H9 (cell line): ENCODE results near the gene PAX8. TPM values are rescaled to one million over a fixed set of nuclear protein-coding genes. Genes with fewer than 3 reads are reported as not detected.

ENCODE experiments used
- DNase-seq: peaks from one replicate; pipeline ENCODE4 v3.0.0-alpha.2; 2017
- H2AFZ ChIP-seq: one replicate; pipeline ENCODE4 v1.6.1; 2013; ENCODE audit warnings: mild to moderate bottlenecking, low read length, control low read depth, moderate library complexity
- H2AK5ac ChIP-seq: 2 replicates; pipeline ENCODE4 v1.6.1; 2013; ENCODE audit warnings: low read length, control low read depth, mixed read lengths; ENCODE audit not compliant: insufficient read length
- H2BK120ac ChIP-seq: one replicate; pipeline ENCODE4 v1.6.1; 2013; ENCODE audit warnings: low read depth, mild to moderate bottlenecking, low read length, control low read depth, inconsistent platforms; ENCODE audit not compliant: poor library complexity, severe bottlenecking
- H2BK12ac ChIP-seq: 2 replicates; pipeline ENCODE4 v1.6.1; 2013; ENCODE audit warnings: low read length, control low read depth, mixed read lengths, low read depth; ENCODE audit not compliant: insufficient read length
- H2BK15ac ChIP-seq: 2 replicates; pipeline ENCODE4 v1.6.1; 2013; ENCODE audit warnings: low read depth, low read length, control low read depth
- H2BK20ac ChIP-seq: one replicate; pipeline ENCODE4 v1.6.1; 2013; ENCODE audit warnings: low read depth, mild to moderate bottlenecking, low read length, control low read depth, inconsistent platforms; ENCODE audit not compliant: poor library complexity, severe bottlenecking
- H2BK5ac ChIP-seq: 2 replicates; pipeline ENCODE4 v1.6.1; 2013; ENCODE audit warnings: low read length, control low read depth, mixed read lengths; ENCODE audit not compliant: insufficient read length
- H3K14ac ChIP-seq: 2 replicates; pipeline ENCODE4 v1.6.1; 2013; ENCODE audit warnings: low read length, control low read depth; ENCODE audit not compliant: insufficient read depth
- H3K18ac ChIP-seq: 2 replicates; pipeline ENCODE4 v1.6.1; 2013; ENCODE audit warnings: low read depth, mild to moderate bottlenecking, mixed read lengths, low read length, control low read depth; ENCODE audit not compliant: insufficient read length
- H3K23ac ChIP-seq: 2 replicates; pipeline ENCODE4 v1.6.1; 2013; ENCODE audit warnings: low read length, control low read depth, mixed read lengths, low read depth; ENCODE audit not compliant: insufficient read length
- H3K23me2 ChIP-seq: 2 replicates; pipeline ENCODE4 v1.6.1; 2013; ENCODE audit warnings: low read depth, mild to moderate bottlenecking, mixed read lengths, low read length, control low read depth; ENCODE audit not compliant: insufficient read length, poor library complexity, severe bottlenecking
- H3K27ac ChIP-seq: 2 replicates; pipeline ENCODE4 v1.5.1; 2013; ENCODE audit warnings: low read length, control low read depth, mixed read lengths, low read depth; ENCODE audit not compliant: insufficient read length
- H3K27me3 ChIP-seq: 2 replicates; pipeline ENCODE4 v1.6.1; 2013; ENCODE audit warnings: low read length, control low read depth, inconsistent platforms; ENCODE audit not compliant: insufficient read depth
- H3K4ac ChIP-seq: 2 replicates; pipeline ENCODE4 v1.6.1; 2013; ENCODE audit warnings: low read depth, mild to moderate bottlenecking, control low read depth, inconsistent platforms, low read length, moderate library complexity
- H3K4me1 ChIP-seq: 2 replicates; pipeline ENCODE4 v1.6.1; 2013; ENCODE audit warnings: low read length, control low read depth, inconsistent platforms; ENCODE audit not compliant: insufficient read depth
- H3K4me2 ChIP-seq: 2 replicates; pipeline ENCODE4 v1.6.1; 2013; ENCODE audit warnings: low read length, control low read depth, mixed read lengths; ENCODE audit not compliant: insufficient read length, insufficient read depth
- H3K56ac ChIP-seq: 2 replicates; pipeline ENCODE4 v1.6.1; 2013; ENCODE audit warnings: low read depth, mild to moderate bottlenecking, mixed read lengths, low read length, control low read depth; ENCODE audit not compliant: insufficient read length
- H3K79me1 ChIP-seq: 2 replicates; pipeline ENCODE4 v1.6.1; 2013; ENCODE audit warnings: low read depth, mild to moderate bottlenecking, moderate library complexity, low read length, control low read depth, inconsistent platforms; ENCODE audit not compliant: insufficient read depth, poor library complexity, severe bottlenecking
- H3K79me2 ChIP-seq: 2 replicates; pipeline ENCODE4 v1.6.1; 2013; ENCODE audit warnings: low read length, control low read depth, inconsistent platforms; ENCODE audit not compliant: insufficient read depth
- H3K9ac ChIP-seq: 2 replicates; pipeline ENCODE4 v1.6.1; 2013; ENCODE audit warnings: low read length, control low read depth, mixed read lengths; ENCODE audit not compliant: insufficient read length; ENCODE audit errors: extremely low read depth
- H3K9me3 ChIP-seq: one replicate; pipeline ENCODE4 v1.6.1; 2013; ENCODE audit warnings: low read depth, low read length, inconsistent platforms; ENCODE audit not compliant: control insufficient read depth
- H3T11ph ChIP-seq: one replicate; pipeline ENCODE4 v1.6.1; 2013; ENCODE audit warnings: mild to moderate bottlenecking, low read length, control low read depth, inconsistent platforms
- H4K20me1 ChIP-seq: one replicate; pipeline ENCODE4 v1.6.1; 2013; ENCODE audit not compliant: control insufficient read depth, insufficient read length, insufficient read depth
- H4K5ac ChIP-seq: 2 replicates; pipeline ENCODE4 v1.6.1; 2013; ENCODE audit warnings: low read depth, mild to moderate bottlenecking, mixed read lengths, low read length, control low read depth; ENCODE audit not compliant: insufficient read length
- H4K8ac ChIP-seq: replicated peaks from 2 replicates; pipeline ENCODE4 v1.6.1; 2013; ENCODE audit warnings: low read length, control low read depth, mixed read lengths, low read depth; ENCODE audit not compliant: insufficient read length
- H4K91ac ChIP-seq: 2 replicates; pipeline ENCODE4 v1.6.1; 2013; ENCODE audit warnings: low read depth, mild to moderate bottlenecking, moderate library complexity, mixed read lengths, low read length, control low read depth; ENCODE audit not compliant: insufficient read length
- H3K27ac Mint-ChIP-seq, 3 experiments: 2 replicates in 2 of 3; 3 replicates in 1 of 3; pipeline ENCODE4 v1.8.0; 2020 to 2021; ENCODE audit warnings: mixed read lengths in 3 of 3, mild to moderate bottlenecking in 1 of 3, moderate library complexity in 1 of 3
- H3K27me3 Mint-ChIP-seq: 2 replicates; pipeline ENCODE4 v1.8.0; 2021; ENCODE audit warnings: low read depth, mild to moderate bottlenecking, moderate library complexity, mixed read lengths
- H3K36me3 Mint-ChIP-seq, 3 experiments: 2 replicates in 2 of 3; 3 replicates in 1 of 3; pipeline ENCODE4 v1.8.0; 2020 to 2021; ENCODE audit warnings: low read depth in 3 of 3, mixed read lengths in 3 of 3; ENCODE audit not compliant: insufficient read depth in 1 of 3
- H3K4me1 Mint-ChIP-seq, 2 experiments: 2 replicates each; pipeline ENCODE4 v1.8.0; 2020; ENCODE audit warnings: mixed read lengths in 2 of 2
- H3K4me3 Mint-ChIP-seq, 2 experiments: 2 replicates in 1 of 2; 3 replicates in 1 of 2; pipeline ENCODE4 v1.8.0; 2020 to 2021; ENCODE audit warnings: mild to moderate bottlenecking in 2 of 2, mixed read lengths in 2 of 2, moderate library complexity in 1 of 2
- H3K9me3 Mint-ChIP-seq, 2 experiments: 2 replicates in 1 of 2; 3 replicates in 1 of 2; pipeline ENCODE4 v1.8.0; 2020; ENCODE audit warnings: mild to moderate bottlenecking in 2 of 2, mixed read lengths in 2 of 2, moderate library complexity in 1 of 2
- WGBS: extraction: QIAGEN DNeasy Blood & Tissue Kit; methylation state at CpG from one replicate; pipeline ENCODE4 v1.1.7; 2013; ENCODE audit warnings: missing lambda C conversion rate, low lambda C conversion rate, mixed read lengths; ENCODE audit not compliant: insufficient read length; ENCODE audit errors: extremely low coverage; 5-methylcytosine and 5-hydroxymethylcytosine counted together
- total RNA-seq: library from RNA; stranded (reverse); gene quantifications from 2 replicates; pipeline ENCODE4 v1.2.1, GENCODE V29; 2021
- TF ChIP-seq, protein P1 (sequence below): fragments of 200-600 bp; sonication (generic); conservative IDR thresholded peaks from 3 replicates; pipeline ENCODE4 v1.8.0; 2021; ENCODE audit warnings: antibody characterized with exemption, mild to moderate bottlenecking

Gene PAX8
- total RNA-seq, 1 experiment from 2014 or later: not detected

DNA sequence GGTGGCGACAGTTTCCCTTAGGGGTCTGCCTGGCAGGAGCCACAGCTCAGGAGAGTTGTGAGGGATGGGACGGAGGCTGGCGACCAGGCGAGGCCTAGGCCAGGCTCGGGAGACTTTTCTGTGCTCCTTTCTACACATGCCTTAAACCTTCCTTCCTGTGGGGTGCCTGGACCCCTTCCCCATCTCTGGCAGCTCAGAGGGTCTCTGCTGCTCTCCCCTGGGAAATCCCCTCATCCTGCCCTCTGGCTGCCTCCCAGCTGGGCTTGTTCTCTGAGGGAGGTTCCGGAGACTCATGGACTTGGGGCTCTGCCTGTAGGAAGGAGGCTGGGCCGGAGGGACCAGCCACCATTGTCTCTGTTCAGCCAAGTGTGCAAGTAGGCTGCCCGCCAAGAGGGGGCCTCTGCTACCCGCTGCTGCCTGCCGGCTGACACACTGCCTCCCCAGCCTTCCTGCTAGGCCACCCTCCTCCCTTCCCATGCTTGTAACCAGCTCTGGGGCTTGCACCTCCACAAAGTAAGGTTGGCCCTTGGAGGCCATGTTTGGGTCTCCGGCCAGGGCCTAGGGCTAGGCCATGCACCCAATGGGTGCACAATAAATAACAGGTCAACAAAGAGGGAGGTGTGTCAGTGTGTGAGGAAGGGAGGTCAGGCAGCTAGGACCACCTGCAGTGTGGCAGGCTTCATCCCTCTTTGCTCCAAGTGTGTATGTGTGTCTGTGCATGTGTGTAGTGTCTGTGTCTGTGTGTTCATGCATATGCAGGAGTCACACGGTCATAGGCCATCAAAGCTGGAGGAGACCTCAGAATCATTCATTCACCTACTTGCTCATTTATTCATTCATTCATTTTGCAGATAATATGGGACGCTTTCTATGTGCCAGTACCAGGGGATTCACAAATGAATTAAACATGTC, 76.2 kb downstream of the PAX8 start:
- H3K4me3 Mint-ChIP-seq: no peak overlapping the region
- H2BK15ac ChIP-seq: no peak overlapping the region
- no peak overlapping the region for H3K27ac Mint-ChIP-seq

More for the DNA sequence above, 76.2 kb downstream of the PAX8 start:
- Histone ChIP-seq H3K27me3 (no peaks in the 10 kb centered on the region), H3K23ac (no peak overlapping the region), H4K91ac (no peak overlapping the region), H2BK120ac (no peak overlapping the region), H3K9ac (no peak overlapping the region), H2BK20ac (no peak overlapping the region), H2AK5ac (no peak overlapping the region), H3K4me2 (no peak overlapping the region), H2BK12ac (no peak overlapping the region), H2BK5ac (no peak overlapping the region), H3T11ph (no peak overlapping the region), H4K20me1 (no peaks in the 10 kb centered on the region), H4K5ac (no peak overlapping the region), H3K56ac (no peak overlapping the region), H3K14ac (no peak overlapping the region), H3K9me3 (no peaks in the 10 kb centered on the region), H3K4me1 (no peaks in the 10 kb centered on the region), H3K27ac (no peak overlapping the region), H3K79me1 (no peaks in the 10 kb centered on the region), H3K18ac (no peak overlapping the region), H3K4ac (no peak overlapping the region), H3K79me2 (no peaks in the 10 kb centered on the region), H4K8ac (no peak overlapping the region), H3K23me2 (no peaks in the 10 kb centered on the region), H2AFZ (no peak overlapping the region)
- DNase-seq: peak; percentile 46
- TF ChIP-seq, protein P1, sequence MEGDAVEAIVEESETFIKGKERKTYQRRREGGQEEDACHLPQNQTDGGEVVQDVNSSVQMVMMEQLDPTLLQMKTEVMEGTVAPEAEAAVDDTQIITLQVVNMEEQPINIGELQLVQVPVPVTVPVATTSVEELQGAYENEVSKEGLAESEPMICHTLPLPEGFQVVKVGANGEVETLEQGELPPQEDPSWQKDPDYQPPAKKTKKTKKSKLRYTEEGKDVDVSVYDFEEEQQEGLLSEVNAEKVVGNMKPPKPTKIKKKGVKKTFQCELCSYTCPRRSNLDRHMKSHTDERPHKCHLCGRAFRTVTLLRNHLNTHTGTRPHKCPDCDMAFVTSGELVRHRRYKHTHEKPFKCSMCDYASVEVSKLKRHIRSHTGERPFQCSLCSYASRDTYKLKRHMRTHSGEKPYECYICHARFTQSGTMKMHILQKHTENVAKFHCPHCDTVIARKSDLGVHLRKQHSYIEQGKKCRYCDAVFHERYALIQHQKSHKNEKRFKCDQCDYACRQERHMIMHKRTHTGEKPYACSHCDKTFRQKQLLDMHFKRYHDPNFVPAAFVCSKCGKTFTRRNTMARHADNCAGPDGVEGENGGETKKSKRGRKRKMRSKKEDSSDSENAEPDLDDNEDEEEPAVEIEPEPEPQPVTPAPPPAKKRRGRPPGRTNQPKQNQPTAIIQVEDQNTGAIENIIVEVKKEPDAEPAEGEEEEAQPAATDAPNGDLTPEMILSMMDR: no peak
- H3K4me1 Mint-ChIP-seq: peaks cover 4 to 6% of the 10 kb centered on the region in 2 experiments; a peak in 3 of 4 replicates
- no peaks in the 10 kb centered on the region for H3K36me3 Mint-ChIP-seq
- no peaks in the 10 kb centered on the region; a peak in 1 of 5 replicates for H3K9me3 Mint-ChIP-seq
- WGBS: no CpG with 5 or more reads among the region's 13 CpGs
- peaks cover 18% of the 10 kb centered on the region for H3K27me3 Mint-ChIP-seq
